Stimulated activated naive CD8-positive, alpha-beta T cell treated with anti-CD3 and anti-CD28 coated beads, Interleukin-15, Interleukin-2, amounts not matched to agents 100 U/mL and 50 U/mL, for 24 hours (primary cell): ENCODE results near the gene POLR3B.
"Not testable (repeated sequence)": the region's sequence is repeated elsewhere in the genome, so short reads cannot be mapped to it uniquely, and the experiment has no call there.

Source experiments
- ATAC-seq: fragments of 150-1000 bp; cut with Tn5 transposase; one replicate; pipeline ENCODE4 v1.10.0; 2021
- DNase-seq: peaks from one replicate; pipeline ENCODE4 v3.0.0; 2021

Gene POLR3B

DNA sequence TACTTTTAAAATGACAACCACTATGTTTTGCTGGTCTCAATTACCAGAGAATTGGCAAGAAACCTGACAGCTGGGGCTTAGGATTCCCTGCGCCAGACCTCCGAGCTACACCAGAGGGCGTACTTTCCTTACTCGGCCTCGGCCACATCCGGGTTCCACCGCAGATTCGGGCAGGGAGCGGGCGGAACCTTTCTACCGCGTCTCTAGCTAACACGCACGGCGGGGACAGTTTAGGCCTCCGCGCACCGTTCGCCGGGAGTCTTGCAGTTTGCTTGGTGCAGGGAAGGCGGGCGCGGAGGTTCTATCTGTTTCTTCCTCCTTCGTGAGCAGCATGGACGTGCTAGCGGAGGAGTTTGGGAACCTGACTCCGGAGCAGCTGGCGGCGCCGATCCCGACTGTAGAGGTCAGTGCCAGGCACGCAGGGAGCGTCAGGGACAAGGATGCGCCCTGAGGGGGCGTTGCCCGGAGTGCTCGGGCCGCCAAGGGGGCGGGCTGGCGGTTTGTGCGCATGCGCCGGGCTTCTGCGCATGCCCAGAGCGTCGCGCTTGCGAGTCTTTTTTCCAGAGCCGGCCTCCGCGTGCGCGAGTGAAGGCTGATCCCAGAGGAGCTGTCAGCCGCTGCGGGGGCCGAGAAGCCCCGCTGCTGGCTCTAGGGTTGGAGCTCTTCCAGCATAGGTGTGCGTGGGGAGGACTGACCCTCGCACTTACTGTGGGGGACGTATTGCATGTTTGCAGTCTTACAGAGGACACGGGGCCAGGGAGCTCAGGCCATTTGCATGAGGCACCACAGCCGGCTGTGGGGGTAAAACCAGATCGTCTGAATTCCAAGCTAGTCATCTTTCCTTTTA is at the start of gene POLR3B:
TSS of gene POLR3B (plus strand) at position 200 of the 847 bp plus-strand sequence. CDS start at position 332, 132 bp downstream.
- DNase-seq (peak; percentile 95), ATAC-seq (peak; percentile 96)

DNA sequence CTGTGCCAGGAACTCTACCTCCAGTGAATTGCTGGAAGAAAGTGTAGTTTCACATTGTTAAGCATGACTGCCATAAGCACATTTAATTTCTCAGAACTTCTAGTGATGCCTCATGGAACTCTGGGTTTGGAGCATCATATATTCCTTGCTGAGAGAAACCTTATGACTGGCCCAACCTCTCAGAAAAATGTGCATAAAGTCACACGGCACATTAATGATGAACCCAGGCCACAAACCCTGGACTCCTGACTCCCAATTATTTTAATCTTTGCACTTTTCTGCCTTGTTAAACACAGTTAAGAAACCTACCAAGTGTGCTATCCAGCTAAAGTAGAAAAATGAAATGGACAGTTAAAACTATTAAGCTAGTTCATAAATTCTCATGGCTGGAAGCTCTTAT is 49.4 kb upstream of the POLR3B start:
- ATAC-seq: peak; percentile 29
- no peak for DNase-seq

DNA sequence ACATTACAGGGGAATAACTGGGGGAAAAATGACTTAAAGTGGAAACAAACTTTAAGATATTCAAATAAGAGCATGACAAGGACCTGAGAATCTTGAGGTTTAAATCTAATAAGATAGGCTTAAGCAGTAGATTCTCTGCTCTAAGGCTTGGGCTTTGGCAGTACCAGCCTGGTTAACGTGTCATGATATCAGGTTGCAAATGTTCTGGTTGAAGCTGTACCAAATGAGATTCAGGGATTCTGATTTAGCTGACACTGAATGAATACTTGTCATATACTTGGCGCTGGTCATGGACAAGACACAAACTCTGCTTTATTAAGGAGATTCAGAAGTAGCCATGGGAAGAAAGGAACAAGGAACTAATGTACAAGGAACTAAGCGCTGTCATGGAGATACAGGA is 48.9 kb upstream of the POLR3B start:
- no peak for ATAC-seq
- no peak for DNase-seq

GRCh38 chr12:106309671-106310505 is 47.7 kb upstream of the POLR3B start:
- DNase-seq: no peak

GRCh38 chr12:106310687-106311086 is 46.9 kb upstream of the POLR3B start:
- ATAC-seq (peak; percentile 8), DNase-seq (no peak)

More at GRCh38 chr12:106309671-106310505, 47.7 kb upstream of the POLR3B start:
- no peak for ATAC-seq

DNA sequence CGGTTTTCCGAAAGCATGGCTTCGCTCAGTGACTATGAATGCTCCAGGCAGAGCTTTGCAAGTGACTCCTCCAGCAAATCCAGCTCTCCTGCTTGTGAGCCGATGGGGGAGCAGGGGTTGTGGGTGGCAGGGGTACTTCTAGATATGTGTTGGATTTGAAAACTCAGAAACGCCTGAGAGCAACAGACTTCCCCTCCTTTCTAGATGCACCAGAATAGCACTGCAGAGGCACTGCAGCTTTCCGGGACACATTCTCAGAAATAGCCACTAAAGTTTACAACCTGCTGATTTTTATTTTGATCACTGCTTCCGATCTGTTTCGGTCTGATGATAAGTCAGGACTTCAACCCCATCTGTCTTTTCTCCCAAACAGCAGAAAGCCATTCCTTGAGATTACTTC is 46.4 kb upstream of the POLR3B start:
- ATAC-seq: no peak
- DNase-seq: no peak

DNA sequence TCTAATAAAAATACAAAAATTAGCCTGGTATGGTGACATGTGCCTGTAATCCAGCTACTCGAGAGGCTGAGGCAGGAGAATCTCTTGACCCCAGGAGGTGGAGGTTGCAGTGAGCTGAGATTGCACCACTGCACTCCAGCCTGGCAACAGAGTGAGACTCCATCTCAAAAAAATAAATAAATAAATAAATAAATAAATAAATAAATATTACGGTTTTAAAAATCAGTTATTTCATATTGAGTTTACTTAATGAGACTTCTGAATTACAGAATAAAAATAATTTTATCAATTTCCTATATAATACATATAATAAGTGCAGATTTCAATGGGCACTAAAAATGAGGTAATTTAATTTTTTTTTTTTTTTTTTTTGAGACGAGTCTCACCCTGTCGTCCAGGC is 44.1 kb upstream of the POLR3B start:
- not testable (repeated sequence) for DNase-seq, ATAC-seq

DNA sequence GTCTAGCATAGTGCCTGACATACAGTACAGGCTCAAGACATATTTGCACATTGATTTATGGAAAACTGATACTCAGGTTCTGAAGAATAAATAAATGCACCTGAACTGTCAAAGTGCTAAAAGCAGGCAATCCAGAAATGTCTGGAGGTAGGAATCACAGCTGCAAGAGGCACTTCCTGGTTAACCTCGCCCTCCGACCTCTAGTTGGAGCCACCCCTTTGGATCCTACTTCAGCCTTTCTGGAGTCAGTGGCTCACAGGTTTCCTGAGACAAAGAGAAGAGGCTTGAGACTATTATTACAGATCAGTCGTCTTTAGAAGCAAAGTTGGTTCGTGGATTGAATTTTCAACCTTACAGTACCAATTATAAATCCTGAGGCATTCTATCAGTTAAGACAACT is 42.0 kb upstream of the POLR3B start:
- no peak for ATAC-seq
- DNase-seq: no peak

DNA sequence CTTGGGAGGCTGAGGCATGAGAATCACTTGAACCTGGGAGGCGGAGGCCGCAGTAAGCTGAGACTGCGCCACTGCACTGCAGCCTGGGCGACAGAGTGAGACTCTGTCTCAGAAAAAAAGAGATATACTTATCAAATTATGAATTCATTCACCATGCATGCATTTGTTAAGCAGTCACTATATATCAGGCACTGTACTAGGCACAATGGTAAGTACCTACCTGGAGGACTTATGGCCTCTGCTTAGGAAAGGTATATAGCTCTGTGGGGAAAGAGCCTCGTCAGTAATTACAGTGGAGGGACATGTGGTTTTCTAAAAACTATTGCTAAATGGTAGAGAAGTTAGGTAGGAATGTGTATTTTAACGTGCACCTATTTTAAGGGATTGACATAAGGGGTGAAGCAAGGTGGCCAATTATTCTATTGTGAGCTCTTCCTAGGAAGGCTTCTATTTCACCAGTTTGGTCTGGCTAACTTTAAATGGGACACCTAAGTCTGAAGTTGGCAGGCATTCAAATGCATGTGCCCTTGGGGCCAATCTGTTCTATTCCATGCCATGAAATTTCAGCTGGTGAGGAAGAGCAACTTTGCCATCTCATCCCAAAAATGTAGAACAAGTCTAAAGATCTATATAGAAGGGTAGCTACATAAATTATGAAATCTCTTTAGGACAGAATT is 40.0 kb upstream of the POLR3B start:
- DNase-seq (no peak), ATAC-seq (no peak)

DNA sequence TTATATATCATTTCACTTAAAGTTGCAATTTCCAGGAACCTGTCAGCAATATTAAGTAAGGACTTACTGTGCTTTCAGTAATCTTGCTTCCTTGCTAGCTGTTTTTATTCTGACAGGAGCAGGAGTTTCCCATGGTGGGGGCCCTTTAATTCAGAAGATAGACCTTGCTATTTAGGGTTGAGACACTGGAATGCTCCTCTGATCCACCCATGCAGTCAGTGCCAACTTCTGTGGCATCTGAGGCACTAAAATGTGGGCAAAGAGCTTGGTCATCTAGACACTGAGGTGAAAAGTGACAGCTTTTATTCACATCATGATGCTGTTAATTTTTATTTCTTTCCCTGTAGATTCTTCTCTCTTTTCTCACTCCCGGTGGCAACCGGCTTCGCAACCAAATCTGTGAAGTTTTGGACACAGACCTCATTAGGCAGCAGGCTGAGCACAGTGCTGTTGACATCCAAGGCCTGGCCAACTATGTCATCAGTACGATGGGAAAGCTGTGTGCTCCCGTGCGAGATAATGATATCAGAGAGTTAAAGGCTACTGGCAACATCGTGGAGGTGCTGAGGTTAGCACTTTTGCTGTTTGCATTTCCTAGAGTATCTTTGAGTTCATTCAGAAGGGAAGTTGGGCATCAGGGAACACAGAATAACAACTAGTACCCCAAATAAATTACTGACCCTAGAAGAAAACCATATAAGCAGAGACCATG is 36.3 kb upstream of the POLR3B start:
- ATAC-seq (no peak), DNase-seq (no peak)

DNA sequence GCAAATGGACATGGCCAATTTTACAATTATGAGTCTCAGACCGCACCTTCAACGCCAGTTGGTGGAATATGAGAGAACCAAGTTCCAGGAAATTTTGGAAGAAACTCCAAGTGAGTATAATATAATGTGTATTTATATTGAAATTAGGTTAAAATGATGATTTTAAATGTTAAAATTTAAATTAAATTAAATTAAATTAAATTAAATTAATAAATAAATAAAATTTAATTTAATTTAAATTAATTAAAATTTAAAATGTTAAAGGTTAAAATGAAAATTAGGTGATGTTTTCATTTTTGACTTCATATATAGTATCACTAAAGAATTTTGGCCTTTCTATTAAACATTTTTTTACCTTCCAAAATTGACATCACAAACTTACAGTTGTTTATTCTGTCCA is 34.0 kb upstream of the POLR3B start:
- DNase-seq (no peak), ATAC-seq (no peak)

DNA sequence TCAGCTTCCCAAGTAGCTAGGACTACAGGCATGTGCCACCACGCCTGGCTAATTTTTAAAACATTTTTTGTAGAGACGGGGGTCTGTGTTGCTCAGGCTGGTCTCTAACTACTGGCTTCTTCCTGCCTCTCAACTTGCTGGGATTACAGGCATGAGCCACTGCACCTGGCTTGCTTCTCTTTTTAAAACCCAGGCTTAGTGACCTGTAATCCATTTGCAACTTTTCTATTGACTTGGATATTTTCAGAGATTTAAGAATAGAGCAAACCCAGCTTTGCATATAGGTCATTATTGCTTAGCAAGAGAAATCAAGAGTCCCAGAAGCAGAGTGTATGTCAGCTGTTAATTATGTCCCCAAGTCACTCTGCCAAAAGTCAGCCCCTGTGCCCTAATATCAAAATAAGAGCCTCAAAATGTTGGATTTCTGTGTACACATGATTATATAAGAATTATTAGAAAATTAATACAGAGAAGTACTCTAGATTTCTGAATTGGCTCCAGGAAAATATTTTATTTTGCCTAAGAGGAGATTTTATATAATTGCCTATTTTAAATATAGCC is 30.2 kb upstream of the POLR3B start:
- DNase-seq: no peak
- no peak for ATAC-seq

- DNase-seq (no peak), ATAC-seq (no peak)
These were observed 28.8 kb upstream of the POLR3B start for GRCh38 chr12:106328735-106329134.

DNA sequence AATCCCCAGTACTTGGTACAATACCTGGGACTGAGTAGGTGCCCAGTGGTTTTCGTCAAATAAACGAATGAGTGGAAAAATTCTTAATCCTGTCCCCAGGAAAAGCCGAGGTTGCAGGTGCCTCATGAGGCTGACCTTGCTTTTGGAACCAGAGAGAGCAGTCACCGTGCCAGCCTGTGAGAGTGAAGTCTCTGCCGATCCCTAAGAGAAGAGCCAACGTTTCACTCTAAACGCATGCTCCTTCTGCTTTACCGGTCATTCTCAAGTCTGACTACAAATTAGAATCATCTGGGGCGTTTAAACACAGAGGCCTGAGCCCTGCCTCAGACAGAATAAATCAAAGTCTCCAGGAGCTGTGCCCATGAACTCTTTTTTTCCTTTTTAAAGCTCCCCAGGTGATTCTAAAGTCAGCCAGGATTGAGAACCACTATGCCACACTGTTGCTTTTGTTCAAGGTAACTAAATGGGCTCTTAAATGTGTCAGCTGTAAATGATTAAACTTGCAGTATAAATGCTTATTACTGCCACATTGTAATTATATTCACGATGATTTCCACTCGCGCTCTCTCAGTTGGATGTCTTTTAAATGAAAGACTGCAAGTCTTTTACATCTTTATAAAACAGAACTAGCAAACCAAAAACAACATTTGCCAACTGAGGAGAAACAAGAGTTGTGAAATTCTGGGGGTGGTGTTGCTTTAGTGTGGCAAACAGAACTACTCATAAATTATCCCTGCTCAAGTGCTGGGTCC is 28.1 kb upstream of the POLR3B start:
- DNase-seq: no peak
- ATAC-seq: no peak

GRCh38 chr12:106331599-106331998 is 25.9 kb upstream of the POLR3B start:
- no peak for DNase-seq
- no peak for ATAC-seq

DNA sequence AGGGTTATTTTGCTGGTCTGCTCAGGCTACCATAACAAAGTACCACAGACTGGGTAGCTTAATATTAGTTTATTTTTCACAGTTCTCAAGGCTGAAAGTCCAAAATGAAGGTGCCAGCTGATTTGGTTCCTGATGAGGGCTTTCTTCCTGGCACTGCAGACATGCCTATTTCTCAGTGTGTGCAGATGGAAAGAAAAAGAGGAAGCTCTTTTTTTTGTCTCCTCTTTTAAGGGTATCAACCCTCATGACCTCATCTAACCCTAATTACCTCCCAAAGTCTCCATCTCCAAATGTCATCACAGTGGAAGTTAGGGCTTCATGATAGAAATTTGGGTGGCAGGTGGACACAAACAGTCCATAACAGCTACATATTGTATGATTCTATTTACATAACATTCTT is 25.0 kb upstream of the POLR3B start:
- ATAC-seq (no peak), DNase-seq (no peak)

- DNase-seq (no peak), ATAC-seq (no peak)
These were observed 24.5 kb upstream of the POLR3B start for GRCh38 chr12:106333010-106333409.

DNA sequence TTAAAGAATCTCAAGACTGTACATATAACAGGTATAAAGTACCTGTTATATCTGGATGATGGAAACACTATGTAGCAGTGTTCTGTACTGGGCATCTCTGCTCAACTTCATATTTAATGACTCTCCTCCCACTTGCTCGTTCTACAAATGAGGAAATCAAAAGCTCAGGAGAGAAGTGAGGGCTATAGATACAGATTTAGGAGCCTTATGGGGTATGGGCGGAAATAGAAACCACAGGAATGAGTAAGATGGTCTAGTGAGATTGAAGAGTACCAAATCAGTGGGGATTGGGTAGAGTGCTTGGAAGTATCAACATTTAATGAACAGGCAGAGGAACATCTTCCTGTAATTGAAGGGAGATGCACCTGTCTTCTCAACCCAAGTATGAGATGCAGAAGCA is 23.8 kb upstream of the POLR3B start:
- ATAC-seq: no peak

DNA sequence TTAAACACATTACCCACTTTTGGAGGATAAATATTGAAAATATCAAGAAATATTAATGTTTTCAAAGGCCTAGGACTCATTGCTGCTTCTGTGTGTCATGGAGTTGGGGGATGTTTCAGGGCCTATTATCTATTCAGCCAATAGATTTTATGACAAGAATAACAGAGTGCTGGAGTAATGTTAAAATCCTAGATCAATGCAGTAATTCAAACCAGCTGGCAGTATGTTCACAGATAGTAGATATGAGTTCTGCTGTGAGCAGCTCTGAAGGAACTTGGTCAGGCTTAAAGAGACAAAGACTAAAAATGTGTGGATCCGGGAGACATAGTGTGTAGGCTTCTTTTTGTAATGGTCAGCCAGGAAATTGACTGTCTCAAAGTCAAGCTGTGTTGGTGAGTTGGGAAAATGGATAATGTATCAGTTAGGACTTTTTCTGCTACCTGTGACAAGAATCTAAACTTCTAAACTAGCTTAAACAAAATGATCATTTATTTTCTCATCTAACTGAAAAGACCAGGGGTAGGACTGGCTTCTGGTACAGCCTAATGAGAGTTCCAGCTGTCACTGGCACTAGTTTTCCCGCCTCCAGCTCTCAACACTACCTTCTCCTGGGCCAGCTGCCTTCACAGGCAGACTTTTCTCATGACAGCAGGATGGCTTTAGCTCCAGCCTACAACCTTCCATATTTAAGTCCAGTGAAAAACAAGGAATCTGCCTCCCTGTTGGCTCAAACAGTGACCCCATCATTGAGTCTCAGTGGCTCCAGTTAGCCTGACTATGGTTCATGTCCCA is 16.3 kb upstream of the POLR3B start:
- DNase-seq (no peak), ATAC-seq (no peak)

More for the DNA sequence above, 23.8 kb upstream of the POLR3B start:
- DNase-seq: no peak
